ENCODE measurements around the gene TMEM217.
"Not testable (repeated sequence)": the region's sequence is repeated elsewhere in the genome, so short reads cannot be mapped to it uniquely, and the experiment has no call there.

The TMEM217 gene

GRCh38 chr6:37303091-37303660, 45.2 kb upstream of the TMEM217 start:
- Histone ChIP-seq H3K27me3 (replicated peaks) (no peaks in the 10 kb centered on the region), H3K4me3 (ENCODE audit: low read depth, low read length) (no peak overlapping the region), H3K36me3 (replicated peaks) (peaks cover 10% of the 10 kb centered on the region), H3K27ac (no peak overlapping the region)
- no peak for DNase-seq
- in situ Hi-C loops (cut with HindIII; ENCODE audit: low pct_ligation_motif_present, low sequenced_read_pairs): no loop called here
- TF ChIP-seq CTCF (IDR thresholded peaks at IDR 0.05; ENCODE audit: low read depth, low read length, missing control alignments): no peak

GRCh38 chr6:37302086-37302686, 44.2 kb upstream of the TMEM217 start:
- no peak for DNase-seq
- H3K36me3 ChIP-seq (replicated peaks): peaks cover 10% of the 10 kb centered on the region
- in situ Hi-C loops (cut with HindIII; ENCODE audit: low pct_ligation_motif_present, low sequenced_read_pairs): no loop called here

GRCh38 chr6:37299990-37300389, 42.0 kb upstream of the TMEM217 start:
- TF ChIP-seq CTCF (IDR thresholded peaks at IDR 0.05; ENCODE audit: low read depth, low read length, missing control alignments): no peak
- Histone ChIP-seq H3K4me3 (ENCODE audit: low read depth, low read length) (no peak overlapping the region), H3K27ac (no peak overlapping the region), H3K36me3 (replicated peaks) (peaks cover 18% of the 10 kb centered on the region), H3K27me3 (replicated peaks) (no peaks in the 10 kb centered on the region)
- in situ Hi-C loops (cut with HindIII; ENCODE audit: low pct_ligation_motif_present, low sequenced_read_pairs): no loop called here
- DNase-seq: no peak

More at GRCh38 chr6:37302086-37302686, 44.2 kb upstream of the TMEM217 start:
- TF ChIP-seq CTCF (IDR thresholded peaks at IDR 0.05; ENCODE audit: low read depth, low read length, missing control alignments): no peak
- H3K4me3 ChIP-seq (ENCODE audit: low read depth, low read length): no peak overlapping the region
- H3K27ac ChIP-seq: no peak overlapping the region
- H3K27me3 ChIP-seq (replicated peaks): no peaks in the 10 kb centered on the region

- Histone ChIP-seq H3K27ac (no peak overlapping the region), H3K27me3 (replicated peaks) (no peaks in the 10 kb centered on the region), H3K36me3 (replicated peaks) (peaks cover 26% of the 10 kb centered on the region), H3K4me3 (ENCODE audit: low read depth, low read length) (no peak overlapping the region)
- no peak for TF ChIP-seq CTCF (IDR thresholded peaks at IDR 0.05; ENCODE audit: low read depth, low read length, missing control alignments)
- in situ Hi-C loops (cut with HindIII; ENCODE audit: low pct_ligation_motif_present, low sequenced_read_pairs): no loop called here
- no peak for DNase-seq
Measured at GRCh38 chr6:37298958-37299357, 41.0 kb upstream of the TMEM217 start.

GRCh38 chr6:37297637-37298036, 39.7 kb upstream of the TMEM217 start:
- H3K27ac ChIP-seq; in situ Hi-C loops (cut with HindIII; ENCODE audit: low pct_ligation_motif_present, low sequenced_read_pairs); H3K27me3 ChIP-seq (replicated peaks); H3K4me3 ChIP-seq (ENCODE audit: low read depth, low read length); DNase-seq: not testable (repeated sequence)
- H3K36me3 ChIP-seq (replicated peaks): peaks cover 24% of the 10 kb centered on the region

- H3K36me3 ChIP-seq (replicated peaks): peaks cover 48% of the 10 kb centered on the region
- H3K4me3 ChIP-seq (ENCODE audit: low read depth, low read length): no peak overlapping the region
- no peak overlapping the region for H3K27ac ChIP-seq
- no peaks in the 10 kb centered on the region for H3K27me3 ChIP-seq (replicated peaks)
- DNase-seq: no peak
- no peak for TF ChIP-seq CTCF (IDR thresholded peaks at IDR 0.05; ENCODE audit: low read depth, low read length, missing control alignments)
- in situ Hi-C loops (cut with HindIII; ENCODE audit: low pct_ligation_motif_present, low sequenced_read_pairs): no loop called here
Measured at GRCh38 chr6:37293426-37293825, 35.5 kb upstream of the TMEM217 start.
